ENCODE data around the gene RPTOR.

RPTOR gene

GRCh38 chr17:80759377-80759673 lies 214.7 kb downstream of the RPTOR start (continued):
- no peak for TF ChIP-seq ZNF544 (tag by site-specific recombination; IDR thresholded peaks at IDR 0.05)
- no peak for TF ChIP-seq ZNF350 (tag by site-specific recombination; IDR thresholded peaks at IDR 0.05)

- CTCF ChIA-PET, result no interaction called here
- Histone ChIP-seq H3K36me3 (ENCODE audit: control insufficient read depth in 2 of 2, insufficient read depth in 1 of 2, low read length in 2 of 2) (peaks cover 0 to 20% of the 10 kb centered on the region in 2 experiments; a peak in 1 of 3 replicates), H3K4me1 (ENCODE audit: control insufficient read depth, insufficient read depth, low read length) (peaks cover 6% of the 10 kb centered on the region; the same call in 1 of the 2 replicates), H3K27ac (ENCODE audit: extremely low read depth, low read depth, low read length) (no peak overlapping the region), H3K9me3 (ENCODE audit: control insufficient read depth, insufficient read depth, low read depth, low read length) (no peaks in the 10 kb centered on the region), H3K4me3 (ENCODE audit: low read depth, low read length) (no peak overlapping the region)
- TF ChIP-seq ZNF530 (tag by site-specific recombination; IDR thresholded peaks at IDR 0.05; ENCODE audit: low read depth) (no peak), ZNF600 (tag by site-specific recombination; IDR thresholded peaks at IDR 0.05) (peak; percentile 52; the same call in 1 of the 2 replicates), ZNF23 (tag by site-specific recombination; IDR thresholded peaks at IDR 0.05; ENCODE audit: borderline replicate concordance) (no peak)
- POLR2A ChIA-PET, result interaction anchor here (1.0 kb wide), 1 partner anchor 10 kb away, joined by 3 read pairs; no protein-coding TSS in a partner anchor
Measured at GRCh38 chr17:80760511-80760911, 215.9 kb downstream of the RPTOR start.

GRCh38 chr17:80761110-80761871 lies 216.7 kb downstream of the RPTOR start:
- POLR2A ChIA-PET, result no interaction called here
- Histone ChIP-seq H3K9me3 (ENCODE audit: control insufficient read depth, insufficient read depth, low read depth, low read length) (no peaks in the 10 kb centered on the region), H3K27ac (ENCODE audit: extremely low read depth, low read depth, low read length) (no peak overlapping the region), H3K4me3 (ENCODE audit: low read depth, low read length) (no peak overlapping the region), H3K4me1 (ENCODE audit: control insufficient read depth, insufficient read depth, low read length) (peaks cover 6% of the 10 kb centered on the region; the same call in 1 of the 2 replicates), H3K36me3 (ENCODE audit: control insufficient read depth in 2 of 2, insufficient read depth in 1 of 2, low read length in 2 of 2) (peaks cover 0 to 16% of the 10 kb centered on the region in 2 experiments; a peak in 2 of 3 replicates)
- CTCF ChIA-PET, result interaction anchor here (0.6 kb wide), 1 partner anchor 16 kb away, joined by 5 read pairs; no protein-coding TSS in a partner anchor
- TF ChIP-seq PRDM4 (tag by site-specific recombination; IDR thresholded peaks at IDR 0.05) (no peak), ZFP37 (tag by site-specific recombination; IDR thresholded peaks at IDR 0.05) (no peak), ZBTB11 (tag by site-specific recombination; conservative IDR thresholded peaks at IDR 0.05; ENCODE audit: low read depth) (no peak), PRDM2 (tag by site-specific recombination; IDR thresholded peaks at IDR 0.05; ENCODE audit: borderline replicate concordance) (no peak), ZSCAN5A (tag by site-specific recombination; IDR thresholded peaks at IDR 0.05) (no peak), ZNF37A (tag by site-specific recombination; IDR thresholded peaks at IDR 0.05) (no peak), ZNF248 (tag by site-specific recombination; IDR thresholded peaks at IDR 0.05) (no peak), PRDM6 (tag by site-specific recombination; IDR thresholded peaks at IDR 0.05) (no peak), ZNF211 (tag by site-specific recombination; IDR thresholded peaks at IDR 0.05; ENCODE audit: low read depth) (no peak), ZNF132 (tag by site-specific recombination; IDR thresholded peaks at IDR 0.05; ENCODE audit: borderline replicate concordance) (no peak), ZNF311 (tag by site-specific recombination; IDR thresholded peaks at IDR 0.05; ENCODE audit: borderline replicate concordance) (no peak)
